ENCODE measurements around the gene ARPC5L. TPM values are rescaled to one million over a fixed set of nuclear protein-coding genes. Genes with fewer than 3 reads are reported as not detected.
A peak's percentile ranks its signal among the peaks of the same experiment; 100 is the strongest.
"Not testable (repeated sequence)": the region's sequence is repeated elsewhere in the genome, so short reads cannot be mapped to it uniquely, and the experiment has no call there.

The ARPC5L gene
- total RNA-seq, 2 experiments from 2014 or later, result 44.1 to 63.3 TPM

GRCh38 chr9:124831642-124832364 lies 30.1 kb upstream of the ARPC5L start:
- Mint-ChIP-seq H3K4me1 (no peaks in the 10 kb centered on the region), H3K36me3 (ENCODE audit: low read depth) (no peaks in the 10 kb centered on the region), H3K9me3 (no peaks in the 10 kb centered on the region), H3K27ac (no peak overlapping the region), H3K27me3 (peaks cover 2% of the 10 kb centered on the region), H3K4me3 (no peak overlapping the region)
- no peak for DNase-seq
- ChIA-PET POLR2A (no interaction called here), CTCF (interaction anchor here (0.5 to 1.5 kb wide), 5 partner anchors 17 to 62 kb away, joined by 3 to 5 read pairs (median 5); no protein-coding TSS in a partner anchor)

- DNase-seq, result no peak
- CTCF ChIA-PET, result interaction anchor here (1.0 to 1.1 kb wide), 2 partner anchors 12 to 19 kb away, joined by 3 to 4 read pairs; partner anchors contain the start of gene WDR38
- Mint-ChIP-seq H3K27me3 (peaks cover 13% of the 10 kb centered on the region), H3K36me3 (ENCODE audit: low read depth) (no peaks in the 10 kb centered on the region), H3K9me3 (no peaks in the 10 kb centered on the region), H3K27ac (no peak overlapping the region), H3K4me1 (no peaks in the 10 kb centered on the region), H3K4me3 (no peak overlapping the region)
- POLR2A ChIA-PET, result no interaction called here
Observed at GRCh38 chr9:124834591-124834990, 27.3 kb upstream of the ARPC5L start.

GRCh38 chr9:124835026-124835557 lies 26.8 kb upstream of the ARPC5L start:
- ChIA-PET POLR2A (no interaction called here), CTCF (interaction anchor here (0.5 to 1.1 kb wide), 4 partner anchors 13 to 536 kb away, joined by 3 to 4 read pairs (median 3); partner anchors contain the start of gene WDR38)
- H3K4me3 Mint-ChIP-seq, result no peak overlapping the region
- no peaks in the 10 kb centered on the region for H3K4me1 Mint-ChIP-seq
- no peaks in the 10 kb centered on the region for H3K36me3 Mint-ChIP-seq (ENCODE audit: low read depth)
- DNase-seq, result no peak
- no peak overlapping the region for H3K27ac Mint-ChIP-seq
- H3K9me3 Mint-ChIP-seq, result no peaks in the 10 kb centered on the region
- H3K27me3 Mint-ChIP-seq, result peaks cover 13% of the 10 kb centered on the region

- H3K9me3 Mint-ChIP-seq, result not testable (repeated sequence)
Observed at GRCh38 chr9:124838132-124838531, 23.8 kb upstream of the ARPC5L start.

GRCh38 chr9:124838567-124839275 lies 23.2 kb upstream of the ARPC5L start:
- POLR2A ChIA-PET, result interaction anchor here (0.6 kb wide), 1 partner anchor 22 kb away, joined by 11 read pairs; no protein-coding TSS in a partner anchor
- DNase-seq; H3K4me3 Mint-ChIP-seq; H3K36me3 Mint-ChIP-seq (ENCODE audit: low read depth); H3K4me1 Mint-ChIP-seq; H3K27ac Mint-ChIP-seq; H3K9me3 Mint-ChIP-seq: not testable (repeated sequence)
- CTCF ChIA-PET, result interaction anchor here (0.7 to 1.4 kb wide), 4 partner anchors 14 to 211 kb away, joined by 3 to 5 read pairs (median 4); partner anchors contain the start of gene WDR38
- peaks cover 13% of the 10 kb centered on the region for H3K27me3 Mint-ChIP-seq

More at GRCh38 chr9:124838132-124838531, 23.8 kb upstream of the ARPC5L start:
- not testable (repeated sequence) for H3K4me1 Mint-ChIP-seq; H3K4me3 Mint-ChIP-seq; H3K36me3 Mint-ChIP-seq (ENCODE audit: low read depth); H3K27ac Mint-ChIP-seq; DNase-seq
- CTCF ChIA-PET, result interaction anchor here (0.7 to 1.3 kb wide), 2 partner anchors 15 to 34 kb away, joined by 4 to 5 read pairs; partner anchors contain the start of gene WDR38
- POLR2A ChIA-PET, result interaction anchor here (0.6 kb wide), 1 partner anchor 21 kb away, joined by 11 read pairs; no protein-coding TSS in a partner anchor
- peaks cover 13% of the 10 kb centered on the region for H3K27me3 Mint-ChIP-seq

GRCh38 chr9:124839612-124840299 lies 22.2 kb upstream of the ARPC5L start:
- CTCF ChIA-PET, result interaction anchor here (0.9 to 3.8 kb wide), 5 partner anchors 13 to 212 kb away, joined by 3 to 26 read pairs (median 3); partner anchors contain the start of gene WDR38
- H3K4me1 Mint-ChIP-seq, result no peaks in the 10 kb centered on the region
- H3K36me3 Mint-ChIP-seq (ENCODE audit: low read depth), result no peaks in the 10 kb centered on the region
- POLR2A ChIA-PET, result no interaction called here
- no peaks in the 10 kb centered on the region for H3K9me3 Mint-ChIP-seq
- no peak for DNase-seq
- no peak overlapping the region for H3K27ac Mint-ChIP-seq
- peaks cover 13% of the 10 kb centered on the region for H3K27me3 Mint-ChIP-seq
- H3K4me3 Mint-ChIP-seq, result no peak overlapping the region

- no peak for DNase-seq
- no peaks in the 10 kb centered on the region for H3K36me3 Mint-ChIP-seq (ENCODE audit: low read depth)
- no peaks in the 10 kb centered on the region for H3K9me3 Mint-ChIP-seq
- H3K27ac Mint-ChIP-seq, result no peak overlapping the region
- H3K4me3 Mint-ChIP-seq, result no peak overlapping the region
- CTCF ChIA-PET, result interaction anchor here (0.6 to 3.8 kb wide), 5 partner anchors 13 to 65 kb away, joined by 3 to 26 read pairs (median 3); partner anchors contain the start of gene WDR38
- POLR2A ChIA-PET, result no interaction called here
- H3K27me3 Mint-ChIP-seq, result peaks cover 13% of the 10 kb centered on the region
- no peaks in the 10 kb centered on the region for H3K4me1 Mint-ChIP-seq
Observed at GRCh38 chr9:124840300-124840833, 21.6 kb upstream of the ARPC5L start.

GRCh38 chr9:124841075-124841821 lies 20.7 kb upstream of the ARPC5L start:
- CTCF ChIA-PET, result interaction anchor here (0.6 to 3.8 kb wide), 4 partner anchors 12 to 853 kb away, joined by 3 to 26 read pairs (median 4); partner anchors contain the start of gene WDR38
- no peaks in the 10 kb centered on the region for H3K36me3 Mint-ChIP-seq (ENCODE audit: low read depth)
- H3K4me3 Mint-ChIP-seq, result no peak overlapping the region
- no peak for DNase-seq
- no peak overlapping the region for H3K27ac Mint-ChIP-seq
- no peaks in the 10 kb centered on the region for H3K9me3 Mint-ChIP-seq
- POLR2A ChIA-PET, result no interaction called here
- H3K27me3 Mint-ChIP-seq, result peaks cover 11% of the 10 kb centered on the region
- H3K4me1 Mint-ChIP-seq, result no peaks in the 10 kb centered on the region

- Mint-ChIP-seq H3K4me3 (no peak overlapping the region), H3K9me3 (no peaks in the 10 kb centered on the region), H3K4me1 (no peaks in the 10 kb centered on the region), H3K36me3 (ENCODE audit: low read depth) (no peaks in the 10 kb centered on the region), H3K27ac (no peak overlapping the region), H3K27me3 (peaks cover 5% of the 10 kb centered on the region)
- POLR2A ChIA-PET, result no interaction called here
- DNase-seq, result no peak
- CTCF ChIA-PET, result interaction anchor here (0.9 to 3.8 kb wide), 2 partner anchors 10 kb away, joined by 3 to 26 read pairs; partner anchors contain the start of gene WDR38
Observed at GRCh38 chr9:124843456-124844034, 18.4 kb upstream of the ARPC5L start.

GRCh38 chr9:124844291-124844690 lies 17.6 kb upstream of the ARPC5L start:
- ChIA-PET POLR2A (no interaction called here), CTCF (interaction anchor here (0.9 kb wide), 1 partner anchor 9 kb away, joined by 3 read pairs; the partner anchor contains the start of gene WDR38)
- Mint-ChIP-seq H3K27me3 (peaks cover 5% of the 10 kb centered on the region), H3K36me3 (ENCODE audit: low read depth) (no peaks in the 10 kb centered on the region), H3K4me1 (no peaks in the 10 kb centered on the region), H3K27ac (no peak overlapping the region), H3K9me3 (no peaks in the 10 kb centered on the region), H3K4me3 (no peak overlapping the region)
- no peak for DNase-seq

GRCh38 chr9:124846467-124846866 lies 15.5 kb upstream of the ARPC5L start:
- CTCF ChIA-PET, result interaction anchor here (0.7 to 0.9 kb wide), 2 partner anchors 17 to 22 kb away, joined by 3 to 5 read pairs; no protein-coding TSS in a partner anchor
- H3K4me3 Mint-ChIP-seq; DNase-seq; H3K9me3 Mint-ChIP-seq; POLR2A ChIA-PET; H3K36me3 Mint-ChIP-seq (ENCODE audit: low read depth); H3K27me3 Mint-ChIP-seq; H3K4me1 Mint-ChIP-seq: not testable (repeated sequence)
- peak overlapping the region; percentile 54 for H3K27ac Mint-ChIP-seq
